ENCODE measurements around the gene MAGI2. TPM values are rescaled to one million over a fixed set of nuclear protein-coding genes. Genes with fewer than 3 reads are reported as not detected.
A peak's percentile ranks its signal among the peaks of the same experiment; 100 is the strongest.

The MAGI2 gene
- total RNA-seq, 1 donor from 2014 or later: 64.2 TPM

GRCh38 chr7:78476851-78477405 lies 976.5 kb downstream of the MAGI2 start:
- Mint-ChIP-seq H3K36me3 (ENCODE audit: unreplicated experiment) (no peaks in the 10 kb centered on the region), H3K4me3 (ENCODE audit: unreplicated experiment) (no peak overlapping the region), H3K9me3 (ENCODE audit: unreplicated experiment) (no peaks in the 10 kb centered on the region), H3K27ac (ENCODE audit: unreplicated experiment) (peak overlapping the region; percentile 25), H3K27me3 (ENCODE audit: unreplicated experiment) (peaks cover 2% of the 10 kb centered on the region), H3K4me1 (ENCODE audit: low read depth, unreplicated experiment) (peaks cover 26% of the 10 kb centered on the region)
- TF ChIP-seq CTCF (IDR thresholded peaks at IDR 0.05; ENCODE audit: partially characterized antibody, unreplicated experiment): no peak
- DNase-seq: no peak

GRCh38 chr7:78473571-78474301 lies 979.7 kb downstream of the MAGI2 start:
- TF ChIP-seq CTCF (IDR thresholded peaks at IDR 0.05; ENCODE audit: partially characterized antibody, unreplicated experiment): no peak
- H3K4me3 Mint-ChIP-seq (ENCODE audit: unreplicated experiment): peak overlapping the region; percentile 4
- H3K27ac Mint-ChIP-seq (ENCODE audit: unreplicated experiment): peak overlapping the region; percentile 1
- DNase-seq: no peak
- no peaks in the 10 kb centered on the region for H3K36me3 Mint-ChIP-seq (ENCODE audit: unreplicated experiment)
- H3K9me3 Mint-ChIP-seq (ENCODE audit: unreplicated experiment): no peaks in the 10 kb centered on the region
- peaks cover 27% of the 10 kb centered on the region for H3K4me1 Mint-ChIP-seq (ENCODE audit: low read depth, unreplicated experiment)
- peaks cover 2% of the 10 kb centered on the region for H3K27me3 Mint-ChIP-seq (ENCODE audit: unreplicated experiment)

- H3K9me3 Mint-ChIP-seq (ENCODE audit: unreplicated experiment): no peaks in the 10 kb centered on the region
- no peak for DNase-seq
- H3K4me3 Mint-ChIP-seq (ENCODE audit: unreplicated experiment): no peak overlapping the region
- H3K4me1 Mint-ChIP-seq (ENCODE audit: low read depth, unreplicated experiment): peaks cover 27% of the 10 kb centered on the region
- no peak for TF ChIP-seq CTCF (IDR thresholded peaks at IDR 0.05; ENCODE audit: partially characterized antibody, unreplicated experiment)
- H3K27me3 Mint-ChIP-seq (ENCODE audit: unreplicated experiment): no peaks in the 10 kb centered on the region
- no peaks in the 10 kb centered on the region for H3K36me3 Mint-ChIP-seq (ENCODE audit: unreplicated experiment)
- peak overlapping the region; percentile 1 for H3K27ac Mint-ChIP-seq (ENCODE audit: unreplicated experiment)
Measured at GRCh38 chr7:78473021-78473420, 980.4 kb downstream of the MAGI2 start.

- Mint-ChIP-seq H3K9me3 (ENCODE audit: unreplicated experiment) (no peaks in the 10 kb centered on the region), H3K27ac (ENCODE audit: unreplicated experiment) (no peak overlapping the region), H3K27me3 (ENCODE audit: unreplicated experiment) (no peaks in the 10 kb centered on the region), H3K36me3 (ENCODE audit: unreplicated experiment) (no peaks in the 10 kb centered on the region), H3K4me3 (ENCODE audit: unreplicated experiment) (peak overlapping the region; percentile 33), H3K4me1 (ENCODE audit: low read depth, unreplicated experiment) (peaks cover 27% of the 10 kb centered on the region)
- no peak for TF ChIP-seq CTCF (IDR thresholded peaks at IDR 0.05; ENCODE audit: partially characterized antibody, unreplicated experiment)
- no peak for DNase-seq
Measured at GRCh38 chr7:78472519-78472918, 980.9 kb downstream of the MAGI2 start.

- no peak overlapping the region for H3K4me3 Mint-ChIP-seq (ENCODE audit: unreplicated experiment)
- H3K27ac Mint-ChIP-seq (ENCODE audit: unreplicated experiment): no peak overlapping the region
- TF ChIP-seq CTCF (IDR thresholded peaks at IDR 0.05; ENCODE audit: partially characterized antibody, unreplicated experiment): no peak
- no peaks in the 10 kb centered on the region for H3K9me3 Mint-ChIP-seq (ENCODE audit: unreplicated experiment)
- peaks cover 2% of the 10 kb centered on the region for H3K27me3 Mint-ChIP-seq (ENCODE audit: unreplicated experiment)
- H3K4me1 Mint-ChIP-seq (ENCODE audit: low read depth, unreplicated experiment): peaks cover 11% of the 10 kb centered on the region
- H3K36me3 Mint-ChIP-seq (ENCODE audit: unreplicated experiment): no peaks in the 10 kb centered on the region
- no peak for DNase-seq
Measured at GRCh38 chr7:78465894-78466293, 987.6 kb downstream of the MAGI2 start.

All from glutamatergic neuron (in vitro differentiated cells).